ENCODE results near the gene FARS2.
"Not testable (repeated sequence)": the region's sequence is repeated elsewhere in the genome, so short reads cannot be mapped to it uniquely, and the experiment has no call there.

Gene FARS2

GRCh38 chr6:5693225-5694145, 432.2 kb downstream of the FARS2 start:
- Histone ChIP-seq H2AK5ac (ENCODE audit: low read length) (no peak overlapping the region), H2BK5ac (ENCODE audit: low read length) (no peak overlapping the region), H3K56ac (ENCODE audit: low read length) (no peak overlapping the region), H3K18ac (ENCODE audit: low read length) (no peak overlapping the region), H3K4me3 (ENCODE audit: low read length) (no peak overlapping the region), H3K4me1 (ENCODE audit: control insufficient read depth, low read depth, low read length) (no peaks in the 10 kb centered on the region), H3K27ac (ENCODE audit: low read depth, low read length) (no peak overlapping the region), H3K4ac (ENCODE audit: low read depth, low read length) (no peak overlapping the region), H2BK120ac (ENCODE audit: low read depth, low read length) (no peak overlapping the region), H3K79me1 (ENCODE audit: low read length) (no peaks in the 10 kb centered on the region), H3K4me2 (ENCODE audit: low read length) (no peak overlapping the region), H3K27me3 (ENCODE audit: insufficient read depth, low read length, poor library complexity) (no peaks in the 10 kb centered on the region), H3K9ac (ENCODE audit: low read length) (no peak overlapping the region), H4K8ac (ENCODE audit: low read depth, low read length) (no peak overlapping the region), H3K23ac (ENCODE audit: low read length) (no peak overlapping the region), H3K36me3 (ENCODE audit: control insufficient read depth, insufficient read depth, low read length) (no peaks in the 10 kb centered on the region), H3K79me2 (ENCODE audit: control insufficient read depth, insufficient read depth, low read length) (no peaks in the 10 kb centered on the region), H4K5ac (ENCODE audit: low read length) (no peak overlapping the region), H2BK15ac (replicated peaks; ENCODE audit: low read depth) (no peak overlapping the region)
- WGBS (ENCODE audit: extremely low coverage, insufficient coverage, low lambda C conversion rate) = no CpG with 5 or more reads among the region's 13 CpGs
- no peak for DNase-seq

GRCh38 chr6:5695260-5696245, 434.2 kb downstream of the FARS2 start:
- no peaks in the 10 kb centered on the region for H3K79me2 ChIP-seq (ENCODE audit: control insufficient read depth, insufficient read depth, low read length)
- no peak overlapping the region for H3K56ac ChIP-seq (ENCODE audit: low read length)
- no peaks in the 10 kb centered on the region for H3K4me1 ChIP-seq (ENCODE audit: control insufficient read depth, low read depth, low read length)
- no peak overlapping the region for H3K4ac ChIP-seq (ENCODE audit: low read depth, low read length)
- no peak overlapping the region for H3K18ac ChIP-seq (ENCODE audit: low read length)
- no peak overlapping the region for H2BK15ac ChIP-seq (replicated peaks; ENCODE audit: low read depth)
- no peak overlapping the region for H3K23ac ChIP-seq (ENCODE audit: low read length)
- no peaks in the 10 kb centered on the region for H3K36me3 ChIP-seq (ENCODE audit: control insufficient read depth, insufficient read depth, low read length)
- H3K4me2 ChIP-seq (ENCODE audit: low read length) = no peak overlapping the region
- H2BK120ac ChIP-seq (ENCODE audit: low read depth, low read length) = no peak overlapping the region
- no CpG with 5 or more reads among the region's 12 CpGs for WGBS (ENCODE audit: extremely low coverage, insufficient coverage, low lambda C conversion rate)
- peak; percentile 70 for DNase-seq
- no peak overlapping the region for H3K4me3 ChIP-seq (ENCODE audit: low read length)
- no peak overlapping the region for H4K8ac ChIP-seq (ENCODE audit: low read depth, low read length)
- no peak overlapping the region for H2AK5ac ChIP-seq (ENCODE audit: low read length)
- H4K5ac ChIP-seq (ENCODE audit: low read length) = no peak overlapping the region
- H3K9ac ChIP-seq (ENCODE audit: low read length) = no peak overlapping the region
- no peak overlapping the region for H2BK5ac ChIP-seq (ENCODE audit: low read length)
- no peaks in the 10 kb centered on the region for H3K79me1 ChIP-seq (ENCODE audit: low read length)
- no peaks in the 10 kb centered on the region for H3K27me3 ChIP-seq (ENCODE audit: insufficient read depth, low read length, poor library complexity)
- no peak overlapping the region for H3K27ac ChIP-seq (ENCODE audit: low read depth, low read length)

- Histone ChIP-seq H3K9ac (ENCODE audit: low read length) (no peak overlapping the region), H3K4me3 (ENCODE audit: low read length) (no peak overlapping the region), H2BK15ac (replicated peaks; ENCODE audit: low read depth) (no peak overlapping the region), H4K5ac (ENCODE audit: low read length) (no peak overlapping the region), H3K36me3 (ENCODE audit: control insufficient read depth, insufficient read depth, low read length) (no peaks in the 10 kb centered on the region), H3K4me1 (ENCODE audit: control insufficient read depth, low read depth, low read length) (no peaks in the 10 kb centered on the region), H3K79me2 (ENCODE audit: control insufficient read depth, insufficient read depth, low read length) (no peaks in the 10 kb centered on the region), H3K56ac (ENCODE audit: low read length) (no peak overlapping the region), H2BK5ac (ENCODE audit: low read length) (no peak overlapping the region), H3K27ac (ENCODE audit: low read depth, low read length) (no peak overlapping the region), H4K8ac (ENCODE audit: low read depth, low read length) (no peak overlapping the region), H3K4me2 (ENCODE audit: low read length) (no peak overlapping the region), H3K27me3 (ENCODE audit: insufficient read depth, low read length, poor library complexity) (no peaks in the 10 kb centered on the region), H2BK120ac (ENCODE audit: low read depth, low read length) (no peak overlapping the region), H3K23ac (ENCODE audit: low read length) (no peak overlapping the region), H3K18ac (ENCODE audit: low read length) (no peak overlapping the region), H2AK5ac (ENCODE audit: low read length) (no peak overlapping the region), H3K4ac (ENCODE audit: low read depth, low read length) (no peak overlapping the region), H3K79me1 (ENCODE audit: low read length) (no peaks in the 10 kb centered on the region)
- no peak for DNase-seq
These were observed 436.2 kb downstream of the FARS2 start for GRCh38 chr6:5697508-5697907.

GRCh38 chr6:5698318-5698717, 437.0 kb downstream of the FARS2 start:
- Histone ChIP-seq H3K4me3 (ENCODE audit: low read length) (no peak overlapping the region), H3K27me3 (ENCODE audit: insufficient read depth, low read length, poor library complexity) (no peaks in the 10 kb centered on the region), H3K79me2 (ENCODE audit: control insufficient read depth, insufficient read depth, low read length) (no peaks in the 10 kb centered on the region), H3K18ac (ENCODE audit: low read length) (no peak overlapping the region), H4K5ac (ENCODE audit: low read length) (no peak overlapping the region), H3K4me2 (ENCODE audit: low read length) (no peak overlapping the region), H2AK5ac (ENCODE audit: low read length) (no peak overlapping the region), H4K8ac (ENCODE audit: low read depth, low read length) (no peak overlapping the region), H3K9ac (ENCODE audit: low read length) (no peak overlapping the region), H3K56ac (ENCODE audit: low read length) (no peak overlapping the region), H3K36me3 (ENCODE audit: control insufficient read depth, insufficient read depth, low read length) (no peaks in the 10 kb centered on the region), H3K23ac (ENCODE audit: low read length) (no peak overlapping the region), H2BK15ac (replicated peaks; ENCODE audit: low read depth) (no peak overlapping the region), H3K4me1 (ENCODE audit: control insufficient read depth, low read depth, low read length) (no peaks in the 10 kb centered on the region), H3K4ac (ENCODE audit: low read depth, low read length) (no peak overlapping the region), H2BK120ac (ENCODE audit: low read depth, low read length) (no peak overlapping the region), H2BK5ac (ENCODE audit: low read length) (no peak overlapping the region), H3K27ac (ENCODE audit: low read depth, low read length) (no peak overlapping the region), H3K79me1 (ENCODE audit: low read length) (no peaks in the 10 kb centered on the region)
- no peak for DNase-seq
- no CpG with 5 or more reads among the region's 4 CpGs for WGBS (ENCODE audit: extremely low coverage, insufficient coverage, low lambda C conversion rate)

- H4K8ac ChIP-seq (ENCODE audit: low read depth, low read length); DNase-seq; H3K27ac ChIP-seq (ENCODE audit: low read depth, low read length); H2BK5ac ChIP-seq (ENCODE audit: low read length); H3K4ac ChIP-seq (ENCODE audit: low read depth, low read length); H3K18ac ChIP-seq (ENCODE audit: low read length); H3K4me1 ChIP-seq (ENCODE audit: control insufficient read depth, low read depth, low read length); H3K56ac ChIP-seq (ENCODE audit: low read length); H2BK120ac ChIP-seq (ENCODE audit: low read depth, low read length); H4K5ac ChIP-seq (ENCODE audit: low read length); H3K79me2 ChIP-seq (ENCODE audit: control insufficient read depth, insufficient read depth, low read length); H3K36me3 ChIP-seq (ENCODE audit: control insufficient read depth, insufficient read depth, low read length); H3K9ac ChIP-seq (ENCODE audit: low read length); H3K23ac ChIP-seq (ENCODE audit: low read length); H3K4me3 ChIP-seq (ENCODE audit: low read length); H3K27me3 ChIP-seq (ENCODE audit: insufficient read depth, low read length, poor library complexity); H3K4me2 ChIP-seq (ENCODE audit: low read length); H2BK15ac ChIP-seq (replicated peaks; ENCODE audit: low read depth); H2AK5ac ChIP-seq (ENCODE audit: low read length); H3K79me1 ChIP-seq (ENCODE audit: low read length): not testable (repeated sequence)
These were observed 437.8 kb downstream of the FARS2 start for GRCh38 chr6:5699064-5699463.

Data from mesendoderm (in vitro differentiated cells).